Right lobe of liver (tissue), 6 donors: ENCODE measurements around the gene ROR2. TPM values are rescaled to one million over a fixed set of nuclear protein-coding genes. Genes with fewer than 3 reads are reported as not detected.

ENCODE experiments used
- ATAC-seq, 4 donors: fragments of 200-7000 bp; cut with Tn5 transposase; one replicate each; pipeline ENCODE4 v1.9.1; 2020; ENCODE audit warnings: mild to moderate bottlenecking in 4 of 4, moderate library complexity in 4 of 4
- DNase-seq, 3 donors: peaks; one replicate each; pipeline ENCODE4 v3.0.0-alpha.2; 2020
- H3K27ac ChIP-seq, 3 donors: fragments of 200-600 bp; one replicate each; pipeline ENCODE4 v1.8.0; 2022
- H3K27me3 ChIP-seq, 2 donors: fragments of 200-600 bp; one replicate each; pipeline ENCODE4 v1.8.0; 2022
- H3K36me3 ChIP-seq, 4 donors: fragments of 200-600 bp; sonication (generic) in 1 of 4; one replicate each; pipeline versions ENCODE4 v1.5.1 to v1.8.0; 2017 to 2022; ENCODE audit warnings: control low read depth in 1 of 4
- H3K4me1 ChIP-seq, 4 donors: fragments of 200-600 bp; sonication (generic) in 1 of 4; one replicate each; pipeline versions ENCODE4 v1.5.1 to v1.8.0; 2017 to 2022; ENCODE audit warnings: control low read depth in 1 of 4
- H3K4me3 ChIP-seq, 3 donors: fragments of 200-600 bp; one replicate each; pipeline ENCODE4 v1.8.0; 2022
- H3K9me3 ChIP-seq, 4 donors: fragments of 200-600 bp; sonication (generic) in 1 of 4; one replicate each; pipeline versions ENCODE4 v1.5.1 to v1.8.0; 2017 to 2022; ENCODE audit warnings: control low read depth in 1 of 4
- POLR2A ChIP-seq: fragments of 450-650 bp; IDR thresholded peaks from one replicate; pipeline ENCODE4 v1.6.1; 2017; ENCODE audit warnings: antibody characterized with exemption, mild to moderate bottlenecking
- WGBS: methylation state at CpG from one replicate; pipeline ENCODE4 v1.1.6; 2018; ENCODE audit warnings: low coverage, low lambda C conversion rate; ENCODE audit not compliant: insufficient coverage; ENCODE audit errors: missing lambda C conversion rate; 5-methylcytosine and 5-hydroxymethylcytosine counted together
- intact Hi-C, 2 donors: fragments of 100-400 bp; cut with DNase I; formaldehyde crosslinking; loops; one replicate each; pipeline versions ENCODE4 v1.11.2 to v1.14.1; 2022
- total RNA-seq, 6 experiments: library from RNA; depleted of rRNA in 2 of 6; stranded (reverse); fragments of >200 nt in 2 of 6; fragmentation: NEBNext Ultra II Directional in 3 of 6; extraction: Animal tissue kit (Norgen Biotek cat#: 25700) in 3 of 6; gene quantifications; one replicate each; pipeline versions ENCODE4 v1.1.0 to v1.2.4, GENCODE V29; 2016 to 2023
- TF ChIP-seq, protein P1 (sequence below), 4 donors: fragments of 200-600 bp in 3 of 4; fragments of 450-650 bp in 1 of 4; IDR thresholded peaks; one replicate each; pipeline versions ENCODE4 v1.5.1 to v1.8.0; 2016 to 2022; ENCODE audit warnings: antibody characterized with exemption in 4 of 4, mild to moderate bottlenecking in 2 of 4
- donor health status: DM: no; HTN: yes; CAD: no.
- donor health status: DM: no; HTN: no; CAD: no.
- donor health status: DM: no; HTN: no; CAD: no.
- donor health status: DM: no; HTN: yes; CAD: no.
- donor health status: DM: no; HTN: yes; CAD: no.

ROR2 gene
- total RNA-seq, 6 experiments from 2014 or later: 0.12 to 1.2 (median 0.49) TPM; not detected in 1

DNA sequence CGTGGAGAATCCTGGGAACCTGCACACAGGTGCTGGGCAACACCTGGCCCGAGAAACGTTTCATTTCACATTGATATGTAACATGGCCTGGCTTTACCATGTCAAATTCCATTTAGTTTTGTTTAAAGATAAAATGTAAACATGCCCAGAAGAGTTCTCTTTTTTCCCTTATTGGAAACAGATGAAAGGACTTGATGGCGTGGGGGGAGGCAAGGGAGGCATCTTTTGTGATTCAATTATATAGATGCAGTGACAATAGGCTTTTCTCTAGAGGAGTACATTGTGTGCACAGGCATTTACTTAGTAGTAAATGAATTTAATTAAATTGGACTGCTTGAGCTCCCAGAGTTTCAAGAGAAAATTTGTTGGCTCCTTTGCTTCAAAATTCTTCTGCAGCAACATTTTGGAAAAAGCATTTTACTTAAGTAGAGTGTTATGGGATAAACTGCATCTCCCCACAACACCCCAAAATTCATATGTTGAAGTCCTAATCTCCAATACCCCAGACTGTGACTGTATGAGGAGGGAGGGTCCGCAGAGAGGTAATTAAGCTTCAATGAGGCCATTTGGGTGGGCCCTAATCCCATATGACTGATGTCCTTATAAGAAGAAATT lies 272.1 kb downstream of the ROR2 start:
- no peak overlapping the region for H3K27ac ChIP-seq
- ATAC-seq (no peak), DNase-seq (no peak)
- no peaks in the 10 kb centered on the region for H3K36me3 ChIP-seq
- no peak overlapping the region for H3K4me3 ChIP-seq
- H3K4me1 ChIP-seq: no peaks in the 10 kb centered on the region
- TF ChIP-seq POLR2A: no peak
- TF ChIP-seq, protein P1, sequence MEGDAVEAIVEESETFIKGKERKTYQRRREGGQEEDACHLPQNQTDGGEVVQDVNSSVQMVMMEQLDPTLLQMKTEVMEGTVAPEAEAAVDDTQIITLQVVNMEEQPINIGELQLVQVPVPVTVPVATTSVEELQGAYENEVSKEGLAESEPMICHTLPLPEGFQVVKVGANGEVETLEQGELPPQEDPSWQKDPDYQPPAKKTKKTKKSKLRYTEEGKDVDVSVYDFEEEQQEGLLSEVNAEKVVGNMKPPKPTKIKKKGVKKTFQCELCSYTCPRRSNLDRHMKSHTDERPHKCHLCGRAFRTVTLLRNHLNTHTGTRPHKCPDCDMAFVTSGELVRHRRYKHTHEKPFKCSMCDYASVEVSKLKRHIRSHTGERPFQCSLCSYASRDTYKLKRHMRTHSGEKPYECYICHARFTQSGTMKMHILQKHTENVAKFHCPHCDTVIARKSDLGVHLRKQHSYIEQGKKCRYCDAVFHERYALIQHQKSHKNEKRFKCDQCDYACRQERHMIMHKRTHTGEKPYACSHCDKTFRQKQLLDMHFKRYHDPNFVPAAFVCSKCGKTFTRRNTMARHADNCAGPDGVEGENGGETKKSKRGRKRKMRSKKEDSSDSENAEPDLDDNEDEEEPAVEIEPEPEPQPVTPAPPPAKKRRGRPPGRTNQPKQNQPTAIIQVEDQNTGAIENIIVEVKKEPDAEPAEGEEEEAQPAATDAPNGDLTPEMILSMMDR (IDR thresholded peaks at IDR 0.05): no peak
- WGBS: 59% methylated on average over 5 of the region's 5 CpGs
- H3K9me3 ChIP-seq: no peaks in the 10 kb centered on the region
- no peaks in the 10 kb centered on the region for H3K27me3 ChIP-seq
- intact Hi-C loops: no loop called here

- no peak overlapping the region for H3K27ac ChIP-seq
- DNase-seq (no peak), ATAC-seq (no peak)
- H3K4me3 ChIP-seq: no peak overlapping the region
- no peaks in the 10 kb centered on the region for H3K4me1 ChIP-seq
- intact Hi-C loops: no loop called here
- no peaks in the 10 kb centered on the region for H3K36me3 ChIP-seq
- no peak for TF ChIP-seq POLR2A
- TF ChIP-seq, protein P1 (IDR thresholded peaks at IDR 0.05): no peak
- H3K27me3 ChIP-seq: no peaks in the 10 kb centered on the region
- no peaks in the 10 kb centered on the region for H3K9me3 ChIP-seq
- 31% methylated on average over 3 of the region's 3 CpGs for WGBS
Observed at GRCh38 chr9:91677331-91677730, 272.7 kb downstream of the ROR2 start.

DNA sequence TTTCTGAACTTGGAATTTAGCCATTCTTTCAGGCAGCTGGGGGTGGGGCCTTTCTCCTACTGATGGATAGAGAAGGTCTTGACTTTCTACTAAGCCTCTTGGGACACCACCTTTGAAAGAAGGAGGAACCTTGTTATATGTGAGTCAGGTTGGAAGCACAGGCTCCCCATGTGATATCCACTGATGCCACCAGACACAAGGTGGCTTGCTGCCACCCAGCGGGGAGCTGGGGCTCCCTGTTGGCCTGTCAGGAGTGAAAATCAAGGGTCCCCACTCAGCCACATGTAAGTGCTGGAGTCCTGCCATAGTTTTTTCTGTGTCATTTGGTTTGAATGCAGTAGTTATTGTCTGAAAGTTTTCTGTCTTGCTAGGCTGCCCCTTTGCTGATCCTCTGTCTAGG lies 274.0 kb downstream of the ROR2 start:
- TF ChIP-seq, protein P1 (IDR thresholded peaks at IDR 0.05): no peak
- TF ChIP-seq POLR2A: no peak
- WGBS: no CpG with 5 or more reads among the region's 1 CpG
- intact Hi-C loops: no loop called here
- Histone ChIP-seq H3K27ac (no peak overlapping the region), H3K36me3 (no peaks in the 10 kb centered on the region), H3K9me3 (no peaks in the 10 kb centered on the region), H3K27me3 (no peaks in the 10 kb centered on the region), H3K4me1 (no peaks in the 10 kb centered on the region), H3K4me3 (no peak overlapping the region)
- ATAC-seq: peak in 1 of 4 donors; percentile 25
- DNase-seq: no peak

GRCh38 chr9:91664663-91665062 lies 285.4 kb downstream of the ROR2 start:
- DNase-seq (no peak), ATAC-seq (no peak)
- Histone ChIP-seq H3K27ac (no peak overlapping the region), H3K4me3 (no peak overlapping the region), H3K27me3 (no peaks in the 10 kb centered on the region), H3K4me1 (peaks cover 0 to 5% (median 0%) of the 10 kb centered on the region in 4 donors), H3K36me3 (no peaks in the 10 kb centered on the region), H3K9me3 (no peaks in the 10 kb centered on the region)
- no peak for TF ChIP-seq POLR2A
- TF ChIP-seq, protein P1 (IDR thresholded peaks at IDR 0.05): no peak
- WGBS: 67% methylated on average over 7 of the region's 8 CpGs
- intact Hi-C loops: no loop called here
